Medulla oblongata (tissue), 1 donor: ENCODE results near the gene ARMH1.
"Not testable (repeated sequence)": the region's sequence is repeated elsewhere in the genome, so short reads cannot be mapped to it uniquely, and the experiment has no call there.

Experiments
- DNase-seq: peaks from one replicate; pipeline ENCODE4 v3.0.0-alpha.2; 2015; ENCODE audit errors: extremely low spot score

Gene ARMH1

GRCh38 chr1:44723496-44724295, 49.2 kb downstream of the ARMH1 start:
- peak; percentile 59 for DNase-seq

GRCh38 chr1:44724296-44724954, 49.9 kb downstream of the ARMH1 start:
- no peak for DNase-seq

- no peak for DNase-seq
Observed at GRCh38 chr1:44724955-44725698, 50.6 kb downstream of the ARMH1 start.

- DNase-seq, result peak; percentile 98
Observed at GRCh38 chr1:44730741-44731512, 56.4 kb downstream of the ARMH1 start, which contains the start of gene RNU5D-1. Gene RNU5D-1, minus strand, starts transcription at chr1:44731170.

- DNase-seq, result no peak
Observed at GRCh38 chr1:44733365-44733764, 58.9 kb downstream of the ARMH1 start.

GRCh38 chr1:44733784-44734183, 59.3 kb downstream of the ARMH1 start:
- no peak for DNase-seq

- no peak for DNase-seq
Observed at GRCh38 chr1:44735992-44736391, 61.5 kb downstream of the ARMH1 start.

GRCh38 chr1:44738953-44739306, 64.4 kb downstream of the ARMH1 start:
- DNase-seq, result not testable (repeated sequence)

GRCh38 chr1:44739307-44740178, 65.0 kb downstream of the ARMH1 start, which contains the start of gene KIF2C:
Gene KIF2C, plus strand, starts transcription at chr1:44739837. Its CDS starts 96 bp downstream, at chr1:44739933.
- peak; percentile 98 for DNase-seq

GRCh38 chr1:44740179-44740617, 65.7 kb downstream of the ARMH1 start:
- no peak for DNase-seq

- DNase-seq, result no peak
Observed at GRCh38 chr1:44743211-44743610, 68.7 kb downstream of the ARMH1 start.

- no peak for DNase-seq
Observed at GRCh38 chr1:44747878-44748277, 73.4 kb downstream of the ARMH1 start.

GRCh38 chr1:44757420-44757819, 82.9 kb downstream of the ARMH1 start:
- DNase-seq, result no peak

GRCh38 chr1:44759077-44759476, 84.6 kb downstream of the ARMH1 start:
- no peak for DNase-seq

- DNase-seq, result no peak
Observed at GRCh38 chr1:44760876-44761275, 86.4 kb downstream of the ARMH1 start.

GRCh38 chr1:44766421-44766820, 91.9 kb downstream of the ARMH1 start:
- not testable (repeated sequence) for DNase-seq
